HG03457 (cell line): Measurements from ENCODE around the gene HES2.
"Not testable (repeated sequence)": the region's sequence is repeated elsewhere in the genome, so short reads cannot be mapped to it uniquely, and the experiment has no call there.

Experiments
- ATAC-seq: cut with Tn5 transposase; IDR thresholded peaks from one replicate; pipeline ENCODE4 v1.9.1; 2021; ENCODE audit warnings: moderate number of reproducible peaks; ENCODE audit not compliant: unreplicated experiment

HES2 gene

DNA sequence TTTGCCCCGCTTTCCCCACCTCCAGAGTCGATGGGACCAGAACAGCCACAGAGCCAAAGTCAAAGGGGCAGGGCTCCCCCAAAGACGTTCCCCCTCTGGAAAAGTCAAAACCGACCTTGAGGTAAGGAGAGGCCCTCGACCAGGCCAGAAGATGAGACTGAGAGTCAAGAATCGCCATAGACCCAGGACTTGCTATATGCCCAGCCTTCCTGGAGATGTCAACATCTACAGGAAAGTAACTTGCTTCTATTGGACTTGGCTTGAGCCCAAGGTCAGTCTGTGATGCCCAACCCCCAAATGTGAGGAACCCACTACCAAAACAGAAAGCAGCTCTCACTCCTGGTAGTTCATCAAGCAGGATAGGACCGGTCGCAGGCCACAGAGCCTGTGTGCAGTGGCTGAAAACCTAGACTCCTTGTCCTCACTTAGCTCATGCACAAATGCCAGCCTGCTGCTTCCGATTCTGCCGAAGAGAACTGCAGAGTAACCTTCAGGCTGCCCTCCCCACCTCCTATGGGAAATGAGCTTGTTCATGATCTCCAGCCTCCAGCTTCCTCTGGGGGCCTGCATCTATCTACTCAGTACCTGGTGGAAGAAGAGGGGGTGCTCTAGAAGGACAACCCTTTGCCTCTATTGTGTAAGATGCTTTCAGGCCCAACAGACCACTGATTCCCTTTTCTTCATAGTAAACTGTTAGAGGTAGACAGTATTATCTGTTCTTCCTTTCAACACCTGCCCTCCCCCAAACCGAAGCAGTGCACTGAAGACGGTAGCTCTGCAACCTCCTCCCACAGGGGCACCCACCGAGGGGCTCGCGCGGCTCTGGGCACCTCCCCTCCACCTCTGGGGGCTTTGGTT, 27.5 kb downstream of the HES2 start:
- ATAC-seq, result no peak

DNA sequence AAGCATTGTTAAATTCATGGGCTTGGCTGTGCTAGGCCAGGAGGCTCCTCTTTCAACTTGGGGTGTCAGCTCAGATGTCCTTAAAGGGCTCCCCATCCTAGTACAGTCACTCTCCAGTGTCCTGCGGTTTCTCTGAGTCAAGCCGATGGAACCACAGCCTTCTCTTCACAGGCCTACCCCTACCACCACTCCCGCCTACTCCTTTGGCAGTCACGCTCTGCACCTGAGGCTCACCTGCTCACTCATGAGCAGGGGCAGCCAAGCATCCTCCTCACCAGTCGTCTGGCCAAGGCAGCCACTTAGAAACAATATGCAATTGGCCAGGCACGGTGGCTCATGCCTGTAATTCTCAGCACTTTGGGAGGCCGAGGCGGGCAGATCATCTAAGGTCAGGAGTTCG, 29.7 kb downstream of the HES2 start:
- ATAC-seq, result no peak

DNA sequence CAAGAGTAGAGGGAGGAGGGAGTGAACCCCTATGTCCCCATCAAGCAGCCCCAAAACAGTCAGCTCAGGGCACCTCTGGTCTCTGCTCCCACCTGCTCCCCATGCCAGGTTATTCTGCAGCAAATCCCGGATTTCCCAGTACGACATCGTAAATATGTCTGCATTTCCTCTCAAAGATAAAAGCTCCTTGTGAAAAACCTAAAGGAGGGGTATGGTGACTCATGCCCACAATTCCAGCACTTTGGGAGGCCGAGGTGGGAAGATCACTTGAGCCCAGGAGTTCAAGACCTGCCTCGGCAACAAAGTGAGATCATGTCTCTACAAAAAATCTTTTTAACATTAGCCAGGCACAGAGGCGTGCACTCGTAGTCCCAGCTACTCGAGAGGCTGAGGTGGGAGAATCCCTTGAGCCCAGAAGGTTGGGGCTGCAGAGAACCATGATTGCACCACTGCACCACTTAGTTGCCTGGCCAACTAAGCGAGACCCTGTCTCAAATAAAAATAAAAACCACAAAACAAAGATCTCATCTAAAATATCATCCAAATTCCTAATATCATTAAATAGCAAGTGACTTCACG, 33.3 kb downstream of the HES2 start:
- no peak for ATAC-seq

DNA sequence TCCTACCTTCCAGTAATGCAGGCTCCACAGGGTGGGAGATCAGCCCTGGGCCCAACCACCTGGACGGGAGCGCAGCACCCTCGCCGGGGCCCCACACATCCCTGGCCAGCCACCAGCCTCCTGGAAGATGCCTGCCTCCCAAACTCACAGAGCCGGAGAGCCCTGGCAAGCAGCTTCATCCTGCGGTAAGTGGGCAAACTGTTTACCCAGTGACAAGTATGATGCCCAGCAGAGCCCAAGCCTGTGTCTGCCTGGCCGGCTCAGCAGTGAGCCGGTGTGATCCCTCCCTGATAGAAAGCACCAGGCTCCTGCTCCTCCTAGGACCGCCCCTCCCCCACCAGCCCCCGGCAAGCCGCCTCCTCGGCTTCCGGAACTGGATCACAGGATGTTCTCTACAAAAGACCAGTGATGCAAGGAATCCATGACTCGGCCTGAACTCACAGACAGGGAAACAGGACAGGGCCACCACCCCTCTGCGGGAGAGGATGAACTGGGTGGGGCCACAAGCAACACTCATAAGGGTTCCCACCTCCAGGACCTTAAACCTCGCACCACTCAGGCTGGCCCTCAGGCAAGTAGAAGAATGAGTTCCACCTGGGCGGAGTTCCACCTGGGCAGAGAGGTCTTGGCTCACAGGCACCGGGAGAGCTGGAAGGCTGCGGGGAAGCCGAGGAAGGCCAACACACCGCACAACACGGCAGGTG, 34.1 kb downstream of the HES2 start:
- ATAC-seq, result no peak

GRCh38 chr1:6384962-6385361, 34.8 kb downstream of the HES2 start:
- no peak for ATAC-seq

GRCh38 chr1:6384135-6384534, 35.6 kb downstream of the HES2 start:
- no peak for ATAC-seq

DNA sequence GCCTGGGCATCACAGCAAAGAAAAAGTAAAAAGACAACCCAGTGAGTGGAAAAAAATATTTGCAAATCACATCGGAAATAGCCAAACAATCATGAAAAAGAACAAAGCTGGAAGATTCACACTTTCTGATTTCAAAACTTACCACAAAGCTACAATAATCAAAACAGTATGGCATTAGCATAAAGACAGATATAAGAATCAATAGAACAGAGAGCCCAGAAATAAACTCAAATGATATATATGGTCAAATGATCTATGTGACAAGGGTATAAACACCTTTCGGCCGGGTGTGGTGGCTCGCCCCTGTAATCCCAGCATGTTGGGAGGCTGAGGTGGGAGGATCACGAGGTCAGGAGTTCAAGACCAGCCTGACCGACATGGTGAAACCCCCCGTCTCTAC, 39.7 kb downstream of the HES2 start:
- ATAC-seq, result no peak

- no peak for ATAC-seq
These were observed 41.5 kb downstream of the HES2 start for GRCh38 chr1:6378096-6378746.

DNA sequence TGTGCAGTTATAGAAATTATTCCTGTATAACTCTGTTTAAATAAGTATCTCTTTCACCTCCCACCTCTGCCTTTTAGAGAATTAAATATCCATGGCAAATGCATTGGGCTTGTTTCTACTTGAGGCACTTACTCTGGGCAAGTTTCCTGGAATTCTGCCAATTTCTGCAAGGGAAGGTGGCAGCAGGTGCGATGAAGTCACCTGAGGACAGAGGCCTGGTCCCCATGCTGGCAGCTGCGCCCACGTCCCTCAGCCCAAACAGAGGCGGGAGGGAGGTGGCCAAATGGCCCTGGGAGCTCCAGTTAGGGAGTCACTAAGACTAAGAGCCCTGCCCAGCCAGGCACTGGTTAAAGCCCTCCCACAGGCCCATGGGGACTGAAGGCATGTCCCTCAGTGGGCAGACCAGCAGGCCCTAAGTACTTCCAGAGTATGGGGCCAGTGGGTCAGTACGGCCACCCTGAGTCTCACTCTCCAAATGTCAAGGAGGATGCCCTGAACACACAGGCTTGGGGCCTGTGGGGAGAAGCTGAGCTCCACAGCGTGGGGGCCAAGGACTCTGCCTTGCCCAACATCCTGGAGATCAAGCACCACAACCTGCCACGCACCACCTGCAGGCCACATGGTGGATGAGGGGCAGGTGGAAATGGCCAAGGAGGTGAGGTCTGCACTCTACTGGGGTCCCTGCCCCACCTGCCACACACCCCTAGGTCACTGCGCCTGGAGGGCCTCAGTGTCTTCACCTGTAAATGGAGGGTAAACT, 45.6 kb downstream of the HES2 start:
- no peak for ATAC-seq

GRCh38 chr1:6372236-6372635, 47.5 kb downstream of the HES2 start:
- ATAC-seq, result not testable (repeated sequence)

- no peak for ATAC-seq
These were observed 49.7 kb downstream of the HES2 start for GRCh38 chr1:6370006-6370405.

- no peak for ATAC-seq
These were observed 52.2 kb downstream of the HES2 start for GRCh38 chr1:6367381-6368012.

DNA sequence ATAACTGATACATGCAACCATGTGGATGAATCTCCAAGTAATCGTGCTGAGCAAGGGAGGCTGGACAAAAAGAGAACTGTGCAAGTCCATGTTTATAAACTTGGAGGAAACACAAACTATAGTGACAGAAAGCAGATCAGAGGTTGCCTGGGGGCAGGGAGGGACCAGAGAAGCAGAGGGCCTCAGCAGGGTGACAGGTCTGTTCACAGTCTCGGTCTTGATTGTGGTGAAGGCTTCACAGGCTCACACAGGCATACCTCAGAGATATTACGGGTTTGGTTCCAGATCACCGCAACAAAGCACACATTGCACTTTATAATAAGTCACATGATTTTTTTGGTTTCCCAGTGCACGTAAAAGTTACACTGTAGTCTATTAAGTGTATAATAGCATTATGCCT, 54.7 kb downstream of the HES2 start:
- ATAC-seq, result no peak

DNA sequence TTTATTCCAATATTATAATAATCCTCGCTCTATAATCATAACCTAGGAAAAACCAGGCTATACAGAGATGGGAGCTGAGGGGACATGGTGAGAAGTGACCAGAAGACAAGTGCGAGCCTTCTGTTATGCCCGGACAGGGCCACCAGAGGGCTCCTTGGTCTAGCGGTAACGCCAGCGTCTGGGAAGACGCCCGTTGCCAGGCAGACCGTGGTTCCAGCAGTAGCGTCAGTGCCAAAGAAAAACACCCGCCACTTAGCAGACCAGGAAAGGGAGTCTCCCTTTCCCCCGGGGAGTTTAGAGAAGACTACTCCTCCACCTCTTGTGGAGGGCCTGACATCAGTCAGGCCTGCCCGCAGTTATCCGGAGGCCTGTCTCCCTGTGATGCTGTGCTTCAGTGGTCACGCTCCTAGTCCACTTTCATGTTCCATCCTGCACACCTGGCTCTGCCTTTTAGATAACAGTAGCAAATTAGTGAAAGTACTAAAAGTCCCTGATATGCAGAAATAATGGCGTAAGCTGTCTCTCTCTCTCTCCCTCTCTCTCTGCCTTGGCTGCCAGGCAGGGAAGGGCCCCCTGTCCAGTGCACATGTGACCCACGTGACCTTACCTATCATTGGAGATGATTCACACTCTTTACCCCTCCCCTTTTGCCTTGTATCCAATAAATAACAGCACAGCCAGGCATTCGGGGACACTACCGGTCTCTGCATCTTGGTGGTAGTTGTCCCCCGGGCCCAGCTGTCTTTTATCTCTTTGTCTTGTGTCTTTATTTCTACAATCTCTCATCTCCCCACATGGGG, 56.4 kb downstream of the HES2 start:
- ATAC-seq, result not testable (repeated sequence)
